ENCODE data around the gene CCNL2.

- TF ChIP-seq CTCF (IDR thresholded peaks at IDR 0.05; ENCODE audit: low read depth, low read length) (no peak), POLR2A (IDR thresholded peaks at IDR 0.05; ENCODE audit: extremely low read depth, insufficient read length) (no peak)
Measured at GRCh38 chr1:1406101-1406820, 7.1 kb upstream of the CCNL2 start.
